PC-3 (cell line): ENCODE measurements around the gene MMP1.

Source experiments
- EZH2phosphoT487 ChIP-seq: fragments of 300-600 bp; sonication (generic); IDR thresholded peaks from 2 replicates; pipeline ENCODE4 v1.6.1; 2018; ENCODE audit warnings: mild to moderate bottlenecking, antibody characterized with exemption, low read length, borderline replicate concordance
- TF ChIP-seq, protein P1 (sequence below): fragments of 300-600 bp; sonication (generic); conservative IDR thresholded peaks from 2 replicates; pipeline ENCODE4 v1.5.1; 2017; ENCODE audit warnings: antibody characterized with exemption, low read depth, mild to moderate bottlenecking, low read length

DNA sequence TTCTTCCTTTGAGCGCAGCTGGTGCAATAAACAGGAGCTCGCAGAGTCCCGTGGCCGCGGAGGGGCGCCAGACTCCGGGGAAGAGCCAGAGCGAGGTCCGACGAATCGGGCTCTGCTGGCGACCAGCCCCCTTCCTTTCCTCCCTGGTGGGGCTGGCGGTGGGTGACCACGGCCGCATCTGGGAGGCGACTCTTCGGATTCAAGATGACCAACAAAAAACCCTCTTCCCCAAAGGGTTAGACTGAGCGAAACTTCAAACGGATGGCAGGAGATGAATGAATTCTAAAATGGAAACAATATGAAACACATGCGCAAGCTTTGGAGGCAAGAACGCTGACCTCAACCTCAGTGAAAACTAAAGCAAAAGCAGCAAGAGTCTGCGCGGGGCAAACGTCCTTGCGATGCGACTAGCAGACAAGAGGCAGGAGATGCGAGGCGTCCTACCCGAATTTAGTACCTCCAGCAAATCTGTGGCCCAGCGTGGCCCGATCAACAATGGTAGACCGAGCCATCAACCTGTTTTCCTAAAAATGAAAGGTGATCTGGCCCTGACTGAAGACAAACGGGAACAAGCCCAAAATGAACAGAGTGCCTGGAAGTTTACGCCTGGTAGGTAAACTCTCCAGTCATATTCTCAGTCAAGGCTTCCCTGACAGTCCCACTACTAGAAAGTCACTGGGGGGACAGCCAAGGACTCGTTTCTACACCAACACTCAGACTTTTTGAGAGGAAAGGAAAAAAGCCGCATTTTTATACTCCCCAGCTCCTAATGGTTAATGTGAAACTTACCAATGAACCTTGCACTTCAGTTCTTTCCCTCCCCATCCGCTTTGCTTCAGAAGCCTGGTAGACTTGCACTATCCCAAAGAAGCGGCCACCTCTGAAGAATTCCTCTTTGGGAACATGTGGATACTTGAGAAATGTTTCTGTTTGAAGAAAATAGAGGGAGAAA lies 33.8 kb upstream of the MMP1 start:
- TF ChIP-seq, protein P1, sequence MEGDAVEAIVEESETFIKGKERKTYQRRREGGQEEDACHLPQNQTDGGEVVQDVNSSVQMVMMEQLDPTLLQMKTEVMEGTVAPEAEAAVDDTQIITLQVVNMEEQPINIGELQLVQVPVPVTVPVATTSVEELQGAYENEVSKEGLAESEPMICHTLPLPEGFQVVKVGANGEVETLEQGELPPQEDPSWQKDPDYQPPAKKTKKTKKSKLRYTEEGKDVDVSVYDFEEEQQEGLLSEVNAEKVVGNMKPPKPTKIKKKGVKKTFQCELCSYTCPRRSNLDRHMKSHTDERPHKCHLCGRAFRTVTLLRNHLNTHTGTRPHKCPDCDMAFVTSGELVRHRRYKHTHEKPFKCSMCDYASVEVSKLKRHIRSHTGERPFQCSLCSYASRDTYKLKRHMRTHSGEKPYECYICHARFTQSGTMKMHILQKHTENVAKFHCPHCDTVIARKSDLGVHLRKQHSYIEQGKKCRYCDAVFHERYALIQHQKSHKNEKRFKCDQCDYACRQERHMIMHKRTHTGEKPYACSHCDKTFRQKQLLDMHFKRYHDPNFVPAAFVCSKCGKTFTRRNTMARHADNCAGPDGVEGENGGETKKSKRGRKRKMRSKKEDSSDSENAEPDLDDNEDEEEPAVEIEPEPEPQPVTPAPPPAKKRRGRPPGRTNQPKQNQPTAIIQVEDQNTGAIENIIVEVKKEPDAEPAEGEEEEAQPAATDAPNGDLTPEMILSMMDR: no peak
- no peak for TF ChIP-seq EZH2phosphoT487
